ENCODE results near the gene GTF3C4. TPM values are rescaled to one million over a fixed set of nuclear protein-coding genes. Genes with fewer than 3 reads are reported as not detected.

Gene GTF3C4
- total RNA-seq, 1 donor from 2014 or later: 26.8 TPM

DNA sequence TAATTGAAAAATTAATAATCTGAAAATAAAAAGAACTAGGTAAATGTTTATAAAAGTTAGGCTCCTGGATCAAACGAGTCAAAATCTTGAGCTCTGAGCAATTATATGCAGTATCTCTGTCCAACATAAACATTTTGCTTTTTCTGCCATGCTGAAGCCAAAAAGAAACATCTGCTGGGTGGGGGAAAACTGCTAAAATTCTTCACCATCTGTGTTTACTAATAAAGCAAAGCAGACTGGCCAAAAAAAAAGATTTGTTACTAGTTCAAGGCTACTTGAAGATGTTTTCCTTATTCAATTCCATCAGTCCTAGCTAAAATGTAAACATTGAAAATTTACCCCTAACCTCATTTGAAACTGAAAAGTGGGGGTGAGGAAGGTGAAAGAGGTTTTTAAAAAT lies 29.7 kb downstream of the GTF3C4 start:
- Mint-ChIP-seq H3K9me3 (ENCODE audit: low read depth) (peaks cover 31% of the 10 kb centered on the region), H3K27ac (no peak overlapping the region), H3K36me3 (ENCODE audit: insufficient read depth) (no peaks in the 10 kb centered on the region), H3K27me3 (no peaks in the 10 kb centered on the region), H3K4me1 (ENCODE audit: low read depth) (no peaks in the 10 kb centered on the region), H3K4me3 (ENCODE audit: low read depth) (no peak overlapping the region)
- DNase-seq (ENCODE audit: low spot score, unreplicated experiment): no peak
- TF ChIP-seq, protein P1, sequence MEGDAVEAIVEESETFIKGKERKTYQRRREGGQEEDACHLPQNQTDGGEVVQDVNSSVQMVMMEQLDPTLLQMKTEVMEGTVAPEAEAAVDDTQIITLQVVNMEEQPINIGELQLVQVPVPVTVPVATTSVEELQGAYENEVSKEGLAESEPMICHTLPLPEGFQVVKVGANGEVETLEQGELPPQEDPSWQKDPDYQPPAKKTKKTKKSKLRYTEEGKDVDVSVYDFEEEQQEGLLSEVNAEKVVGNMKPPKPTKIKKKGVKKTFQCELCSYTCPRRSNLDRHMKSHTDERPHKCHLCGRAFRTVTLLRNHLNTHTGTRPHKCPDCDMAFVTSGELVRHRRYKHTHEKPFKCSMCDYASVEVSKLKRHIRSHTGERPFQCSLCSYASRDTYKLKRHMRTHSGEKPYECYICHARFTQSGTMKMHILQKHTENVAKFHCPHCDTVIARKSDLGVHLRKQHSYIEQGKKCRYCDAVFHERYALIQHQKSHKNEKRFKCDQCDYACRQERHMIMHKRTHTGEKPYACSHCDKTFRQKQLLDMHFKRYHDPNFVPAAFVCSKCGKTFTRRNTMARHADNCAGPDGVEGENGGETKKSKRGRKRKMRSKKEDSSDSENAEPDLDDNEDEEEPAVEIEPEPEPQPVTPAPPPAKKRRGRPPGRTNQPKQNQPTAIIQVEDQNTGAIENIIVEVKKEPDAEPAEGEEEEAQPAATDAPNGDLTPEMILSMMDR (IDR thresholded peaks at IDR 0.05; ENCODE audit: unreplicated experiment): no peak

GRCh38 chr9:132702254-132702653 lies 32.0 kb downstream of the GTF3C4 start:
- no peak overlapping the region for H3K27ac Mint-ChIP-seq
- H3K4me1 Mint-ChIP-seq (ENCODE audit: low read depth): no peaks in the 10 kb centered on the region
- H3K9me3 Mint-ChIP-seq (ENCODE audit: low read depth): peaks cover 14% of the 10 kb centered on the region
- peaks cover 2% of the 10 kb centered on the region for H3K27me3 Mint-ChIP-seq
- TF ChIP-seq, protein P1 (IDR thresholded peaks at IDR 0.05; ENCODE audit: unreplicated experiment): no peak
- DNase-seq (ENCODE audit: low spot score, unreplicated experiment): no peak
- H3K36me3 Mint-ChIP-seq (ENCODE audit: insufficient read depth): no peaks in the 10 kb centered on the region
- no peak overlapping the region for H3K4me3 Mint-ChIP-seq (ENCODE audit: low read depth)

DNA sequence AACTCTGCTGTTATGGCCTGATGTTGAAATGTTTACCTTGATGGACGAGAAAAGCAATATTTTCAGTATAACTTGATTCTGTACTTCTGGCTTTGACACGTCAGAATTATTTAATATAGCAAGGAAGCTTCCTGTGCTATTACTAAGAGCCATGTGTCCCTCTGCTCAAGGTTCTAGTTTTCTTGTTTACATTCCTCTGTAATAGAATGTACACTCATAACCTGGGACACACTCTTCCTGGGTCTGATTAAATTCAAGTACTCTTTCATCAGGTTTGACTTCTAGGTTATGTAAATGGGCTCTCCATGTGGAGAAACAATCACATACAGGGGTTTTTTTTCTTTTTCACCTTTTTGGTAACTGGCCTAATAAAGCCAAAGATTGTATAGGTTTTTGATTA lies 33.1 kb downstream of the GTF3C4 start:
- no peak for DNase-seq (ENCODE audit: low spot score, unreplicated experiment)
- Mint-ChIP-seq H3K36me3 (ENCODE audit: insufficient read depth) (no peaks in the 10 kb centered on the region), H3K9me3 (ENCODE audit: low read depth) (peaks cover 7% of the 10 kb centered on the region), H3K27me3 (peaks cover 2% of the 10 kb centered on the region), H3K27ac (no peak overlapping the region), H3K4me3 (ENCODE audit: low read depth) (no peak overlapping the region), H3K4me1 (ENCODE audit: low read depth) (no peaks in the 10 kb centered on the region)
- TF ChIP-seq, protein P1 (IDR thresholded peaks at IDR 0.05; ENCODE audit: unreplicated experiment): no peak

- Mint-ChIP-seq H3K36me3 (ENCODE audit: insufficient read depth) (no peaks in the 10 kb centered on the region), H3K27me3 (peaks cover 11% of the 10 kb centered on the region)
- TF ChIP-seq, protein P1 (IDR thresholded peaks at IDR 0.05; ENCODE audit: unreplicated experiment): no peak
Observed at GRCh38 chr9:132708239-132708638, 38.0 kb downstream of the GTF3C4 start.

DNA sequence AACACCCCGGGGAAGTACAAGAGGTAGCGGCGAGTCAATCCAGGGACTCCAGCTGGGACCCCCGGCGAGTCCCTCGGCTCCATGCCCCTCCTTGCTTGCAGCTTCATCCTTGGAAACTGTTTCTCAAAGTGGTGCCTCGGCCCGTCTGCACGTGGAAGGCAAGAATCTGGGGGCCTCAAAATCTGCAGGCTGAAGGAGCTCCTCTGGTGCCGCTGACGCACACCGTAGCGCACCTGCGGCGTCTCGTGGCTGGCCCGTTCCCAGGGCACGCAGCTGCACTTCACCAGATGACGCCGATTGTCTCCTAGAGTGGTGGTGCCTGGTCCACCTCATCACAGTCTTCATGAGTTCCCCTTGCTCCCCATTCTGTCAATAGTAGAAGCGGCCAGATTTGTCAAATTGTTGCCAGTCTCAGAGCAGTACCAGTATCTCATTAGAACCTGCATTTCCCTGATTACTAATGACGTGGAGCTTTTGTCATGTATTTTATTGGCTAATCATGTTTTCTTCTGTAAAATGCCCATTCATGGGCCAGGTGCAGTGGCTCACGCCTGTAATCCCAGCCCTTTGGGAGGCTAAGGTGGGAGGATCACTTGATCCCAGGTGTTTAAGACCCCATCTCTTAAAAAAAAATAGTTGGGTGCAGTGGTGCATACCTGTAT lies 38.6 kb downstream of the GTF3C4 start:
- no peak overlapping the region for H3K27ac Mint-ChIP-seq
- no peaks in the 10 kb centered on the region for H3K9me3 Mint-ChIP-seq (ENCODE audit: low read depth)
- peaks cover 11% of the 10 kb centered on the region for H3K27me3 Mint-ChIP-seq
- DNase-seq (ENCODE audit: low spot score, unreplicated experiment): no peak
- H3K4me3 Mint-ChIP-seq (ENCODE audit: low read depth): no peak overlapping the region
- no peaks in the 10 kb centered on the region for H3K4me1 Mint-ChIP-seq (ENCODE audit: low read depth)
- TF ChIP-seq, protein P1 (IDR thresholded peaks at IDR 0.05; ENCODE audit: unreplicated experiment): no peak
- H3K36me3 Mint-ChIP-seq (ENCODE audit: insufficient read depth): no peaks in the 10 kb centered on the region

More at GRCh38 chr9:132708239-132708638, 38.0 kb downstream of the GTF3C4 start:
- Mint-ChIP-seq H3K9me3 (ENCODE audit: low read depth) (peaks cover under 1% of the 10 kb centered on the region), H3K4me3 (ENCODE audit: low read depth) (no peak overlapping the region), H3K27ac (no peak overlapping the region), H3K4me1 (ENCODE audit: low read depth) (no peaks in the 10 kb centered on the region)
- DNase-seq (ENCODE audit: low spot score, unreplicated experiment): no peak

Data from progenitor cell of endocrine pancreas (in vitro differentiated cells).